Fibroblast of gingiva (primary cell): Measurements from ENCODE around the gene EFNA2.
A peak's percentile ranks its signal among the peaks of the same experiment; 100 is the strongest.
"Not testable (repeated sequence)": the region's sequence is repeated elsewhere in the genome, so short reads cannot be mapped to it uniquely, and the experiment has no call there.

Experiments used
- DNase-seq: peaks from one replicate; pipeline ENCODE4 v3.0.0-alpha.2; 2011; ENCODE audit warnings: low read depth

The EFNA2 gene

GRCh38 chr19:1318678-1319471 is 33.2 kb downstream of the EFNA2 start:
- DNase-seq: no peak

- DNase-seq: not testable (repeated sequence)
These were observed 34.6 kb downstream of the EFNA2 start for GRCh38 chr19:1320282-1320650.

- DNase-seq: no peak
These were observed 35.9 kb downstream of the EFNA2 start for GRCh38 chr19:1321539-1321938.

- DNase-seq: no peak
These were observed 36.7 kb downstream of the EFNA2 start for GRCh38 chr19:1322198-1322981.

- no peak for DNase-seq
These were observed 38.7 kb downstream of the EFNA2 start for GRCh38 chr19:1324249-1324805.

GRCh38 chr19:1324806-1325567 is 39.3 kb downstream of the EFNA2 start:
- DNase-seq: peak; percentile 76

- DNase-seq: no peak
These were observed 40.1 kb downstream of the EFNA2 start for GRCh38 chr19:1325568-1326294.

GRCh38 chr19:1327125-1327524 is 41.5 kb downstream of the EFNA2 start:
- DNase-seq: no peak

GRCh38 chr19:1332208-1332607 is 46.5 kb downstream of the EFNA2 start:
- DNase-seq: not testable (repeated sequence)

GRCh38 chr19:1336079-1336684 is 50.5 kb downstream of the EFNA2 start:
- no peak for DNase-seq

GRCh38 chr19:1340681-1341469 is 55.2 kb downstream of the EFNA2 start:
- no peak for DNase-seq

GRCh38 chr19:1343041-1343440 is 57.4 kb downstream of the EFNA2 start:
- DNase-seq: no peak

- no peak for DNase-seq
These were observed 63.5 kb downstream of the EFNA2 start for GRCh38 chr19:1349211-1349610.

GRCh38 chr19:1350867-1351266 is 65.2 kb downstream of the EFNA2 start:
- no peak for DNase-seq
